ENCODE results near the gene BPIFA2. TPM values are rescaled to one million over a fixed set of nuclear protein-coding genes. Genes with fewer than 3 reads are reported as not detected.

BPIFA2 gene
- total and polyA plus RNA-seq, 2 of the 4 experiments (the other 2 are of a cell fraction), result not detected

DNA sequence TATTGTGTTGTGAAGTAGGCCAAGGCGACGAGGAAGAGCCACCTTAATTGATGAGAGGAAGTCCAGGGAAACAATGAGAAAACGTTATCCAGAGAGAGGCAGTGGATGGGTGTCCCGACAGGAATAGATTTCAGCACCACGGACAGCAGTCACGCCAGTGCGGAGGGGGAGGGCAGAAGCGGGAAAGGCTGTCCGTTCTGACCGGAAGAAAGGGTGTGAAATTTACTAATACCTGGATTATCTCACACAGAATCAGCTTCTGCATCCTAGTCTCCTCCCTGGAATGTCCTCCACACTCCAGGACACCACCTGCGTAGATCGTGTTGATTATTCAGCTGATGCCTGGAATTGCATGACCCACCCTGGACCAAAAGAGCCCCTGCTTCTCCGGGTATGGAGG lies 41.8 kb downstream of the BPIFA2 start:
- WGBS, 2 experiments (ENCODE audit: extremely low coverage in 2 of 2, insufficient read length in 1 of 2), result 3% methylated on average over 3 of the region's 13 CpGs; no CpG with 5 or more reads in 1 of the 2 experiments
- no TSS peak for BruUV-seq (replicated peaks)

More for the DNA sequence above, 41.8 kb downstream of the BPIFA2 start:
- in situ Hi-C loops (cut with MboI; ENCODE audit: low sequenced_read_pairs), result no loop called here
- Histone ChIP-seq H3K4me3 (ENCODE audit: insufficient read depth, low read depth, low read length) (no peak overlapping the region), H4K91ac (ENCODE audit: insufficient read depth, low read depth, low read length) (no peak overlapping the region), H4K8ac (ENCODE audit: low read depth in 2 of 2, low read length in 2 of 2) (no peak overlapping the region), H3K18ac (ENCODE audit: low read depth, low read length) (no peak overlapping the region), H3K9me3 (ENCODE audit: control insufficient read depth, insufficient read depth, low read length) (no peaks in the 10 kb centered on the region), H2BK20ac (ENCODE audit: low read depth, low read length) (no peak overlapping the region), H3K4me1 (ENCODE audit: control insufficient read depth, insufficient read depth, low read length) (no peaks in the 10 kb centered on the region), H3K79me1 (ENCODE audit: low read depth in 1 of 2, low read length in 2 of 2) (no peaks in the 10 kb centered on the region), H3K9me1 (ENCODE audit: insufficient read depth, low read length) (no peaks in the 10 kb centered on the region), H3K23ac (ENCODE audit: low read depth, low read length) (no peak overlapping the region), H2BK120ac (ENCODE audit: low read depth, low read length) (no peak overlapping the region), H3K36me3 (ENCODE audit: control insufficient read depth, insufficient read depth, low read length) (no peaks in the 10 kb centered on the region), H3K27ac (ENCODE audit: insufficient read depth, low read length) (no peak overlapping the region), H3K9ac (ENCODE audit: low read depth, low read length) (no peak overlapping the region), H2BK15ac (ENCODE audit: low read depth, low read length) (no peak overlapping the region), H2AK9ac (replicated peaks; ENCODE audit: low read depth, low read length, poor library complexity) (no peak overlapping the region), H2AK5ac (ENCODE audit: low read depth, low read length) (no peak overlapping the region), H3K4ac (ENCODE audit: low read depth, low read length) (no peak overlapping the region), H3K56ac (ENCODE audit: extremely low read depth, insufficient read depth, low read length) (no peak overlapping the region), H4K5ac (ENCODE audit: low read depth, low read length) (no peak overlapping the region), H3K4me2 (ENCODE audit: low read depth, low read length) (no peak overlapping the region), H3K27me3 (ENCODE audit: control insufficient read depth, insufficient read depth, low read length) (no peaks in the 10 kb centered on the region), H4K20me1 (ENCODE audit: insufficient read depth, low read length) (no peaks in the 10 kb centered on the region), H3K14ac (replicated peaks; ENCODE audit: low read depth, low read length) (no peak overlapping the region), H2AFZ (replicated peaks; ENCODE audit: low read length, poor library complexity) (no peak overlapping the region), H2BK5ac (ENCODE audit: low read depth, low read length, poor library complexity, severe bottlenecking) (no peak overlapping the region)
- POLR2A ChIA-PET (ENCODE audit: unreplicated experiment), result no interaction called here
- peak; percentile 52 for DNase-seq
- CTCF ChIA-PET, result no interaction called here
- TF ChIP-seq RCOR1 (IDR thresholded peaks at IDR 0.05; ENCODE audit: insufficient replicate concordance, low read length) (peak; percentile 66), MXI1 (IDR thresholded peaks at IDR 0.05; ENCODE audit: borderline replicate concordance, low read depth, low read length) (no peak)
- dilution Hi-C loops (cut with HindIII; ENCODE audit: low sequenced_read_pairs, unreplicated experiment), result no loop called here
- intact Hi-C loops (cut with micrococcal nuclease), result no loop called here
- ATAC-seq (ENCODE audit: low read depth), result peak; percentile 85

All from IMR-90 (cell line).